Vagina (tissue), 2 donors: ENCODE results near the gene MYH7B. TPM values are rescaled to one million over a fixed set of nuclear protein-coding genes. Genes with fewer than 3 reads are reported as not detected.

Experiments used
- DNase-seq, 2 donors: peaks; one replicate each; pipeline ENCODE4 v3.0.0-alpha.2; 2017; ENCODE audit errors: extremely low spot score in 2 of 2
- H3K27ac ChIP-seq: fragments of 200-600 bp; sonication (generic); one replicate; pipeline ENCODE4 v1.5.1; 2019
- H3K27me3 ChIP-seq: fragments of 200-600 bp; sonication (generic); one replicate; pipeline ENCODE4 v1.5.1; 2019
- H3K36me3 ChIP-seq, 2 donors: fragments of 200-600 bp; sonication (generic); one replicate each; pipeline ENCODE4 v1.5.1; 2017 to 2019
- H3K4me1 ChIP-seq: fragments of 200-600 bp; sonication (generic); one replicate; pipeline ENCODE4 v1.5.1; 2019
- H3K4me3 ChIP-seq, 2 donors: fragments of 200-600 bp; sonication (generic); 1 replicate in 1 of 2; 2 replicates in 1 of 2; pipeline ENCODE4 v1.5.1; 2016 to 2019
- H3K9me3 ChIP-seq: fragments of 200-600 bp; sonication (generic); one replicate; pipeline ENCODE4 v1.5.1; 2019
- CTCF ChIP-seq, 3 experiments: fragments of 450-650 bp in 2 of 3; fragments of 200-600 bp in 1 of 3; sonication (generic) in 1 of 3; IDR thresholded peaks; one replicate each; pipeline ENCODE4 v1.5.1; 2017 to 2019; ENCODE audit warnings: antibody characterized with exemption in 3 of 3, mild to moderate bottlenecking in 2 of 3, moderate library complexity in 2 of 3
- POLR2A ChIP-seq, 2 donors: fragments of 450-650 bp; IDR thresholded peaks; one replicate each; pipeline ENCODE4 v1.6.1; 2017; ENCODE audit warnings: antibody characterized with exemption in 2 of 2, mild to moderate bottlenecking in 2 of 2, moderate library complexity in 2 of 2
- POLR2AphosphoS5 ChIP-seq, 2 donors: sonication (generic); formaldehyde crosslinking; IDR thresholded peaks; one replicate each; pipeline ENCODE4 v1.9.0; 2017; ENCODE audit warnings: antibody characterized with exemption in 2 of 2, mild to moderate bottlenecking in 2 of 2, low read depth in 1 of 2; ENCODE audit not compliant: insufficient read depth in 1 of 2
- intact Hi-C: fragments of 100-400 bp; cut with DNase I; formaldehyde crosslinking; loops from one replicate; pipeline ENCODE4 v1.15.1; 2023
- total RNA-seq: library from RNA; depleted of rRNA; stranded (reverse); fragments of >200 nt; gene quantifications from one replicate; pipeline ENCODE4 v1.2.3, GENCODE V29; 2016

MYH7B gene
- total RNA-seq, 1 donor from 2014 or later: under 0.01 TPM

- intact Hi-C loops: no loop called here
- Histone ChIP-seq H3K27ac (no peak overlapping the region), H3K4me3 (no peak overlapping the region), H3K4me1 (no peaks in the 10 kb centered on the region), H3K36me3 (no peaks in the 10 kb centered on the region), H3K27me3 (no peaks in the 10 kb centered on the region), H3K9me3 (no peaks in the 10 kb centered on the region)
- TF ChIP-seq POLR2A (IDR thresholded peaks at IDR 0.05): no peak
- TF ChIP-seq POLR2AphosphoS5 (IDR thresholded peaks at IDR 0.05; ENCODE audit: insufficient read depth in 1 of 2, low read depth in 1 of 2): no peak
- TF ChIP-seq CTCF (IDR thresholded peaks at IDR 0.05): no peak
- DNase-seq: no peak
Measured at GRCh38 chr20:34978092-34978744, 22.6 kb downstream of the MYH7B start.

- no peak for DNase-seq
- intact Hi-C loops: no loop called here
- TF ChIP-seq POLR2AphosphoS5 (IDR thresholded peaks at IDR 0.05; ENCODE audit: insufficient read depth in 1 of 2, low read depth in 1 of 2): no peak
- TF ChIP-seq POLR2A (IDR thresholded peaks at IDR 0.05): no peak
- TF ChIP-seq CTCF (IDR thresholded peaks at IDR 0.05): no peak
- Histone ChIP-seq H3K4me3 (no peak overlapping the region), H3K27ac (no peak overlapping the region), H3K9me3 (no peaks in the 10 kb centered on the region), H3K27me3 (no peaks in the 10 kb centered on the region), H3K36me3 (no peaks in the 10 kb centered on the region), H3K4me1 (no peaks in the 10 kb centered on the region)
Measured at GRCh38 chr20:34979366-34980153, 23.9 kb downstream of the MYH7B start.

GRCh38 chr20:34980543-34981233, 25.0 kb downstream of the MYH7B start:
- Histone ChIP-seq H3K27ac (no peak overlapping the region), H3K27me3 (no peaks in the 10 kb centered on the region), H3K4me1 (no peaks in the 10 kb centered on the region), H3K9me3 (no peaks in the 10 kb centered on the region), H3K4me3 (no peak overlapping the region), H3K36me3 (no peaks in the 10 kb centered on the region)
- intact Hi-C loops: no loop called here
- DNase-seq: no peak
- TF ChIP-seq POLR2A (IDR thresholded peaks at IDR 0.05): no peak
- TF ChIP-seq POLR2AphosphoS5 (IDR thresholded peaks at IDR 0.05; ENCODE audit: insufficient read depth in 1 of 2, low read depth in 1 of 2): no peak
- no peak for TF ChIP-seq CTCF (IDR thresholded peaks at IDR 0.05)

GRCh38 chr20:34982270-34983088, 26.8 kb downstream of the MYH7B start:
- Histone ChIP-seq H3K36me3 (no peaks in the 10 kb centered on the region), H3K4me1 (peaks cover 2% of the 10 kb centered on the region), H3K9me3 (no peaks in the 10 kb centered on the region), H3K27ac (no peak overlapping the region), H3K27me3 (no peaks in the 10 kb centered on the region), H3K4me3 (no peak overlapping the region)
- no peak for DNase-seq
- TF ChIP-seq POLR2AphosphoS5 (IDR thresholded peaks at IDR 0.05; ENCODE audit: insufficient read depth in 1 of 2, low read depth in 1 of 2) (no peak), CTCF (IDR thresholded peaks at IDR 0.05) (no peak), POLR2A (IDR thresholded peaks at IDR 0.05) (no peak)
- intact Hi-C loops: no loop called here
